NCI-H2171 treated with DMSO at 0.1 percent for 48 hours (cell line): Measurements from ENCODE around the gene EFNB2.

Experiments used
- DNase-seq: peaks from one replicate; lab custom pipeline; 2025; lab: John Stamatoyannopoulos, UW

Gene EFNB2

GRCh38 chr13:106525865-106526264 is 9.6 kb downstream of the EFNB2 start:
- DNase-seq = no peak

GRCh38 chr13:106524108-106524507 is 11.4 kb downstream of the EFNB2 start:
- DNase-seq = no peak

- DNase-seq = peak; percentile 96
These were observed 11.9 kb downstream of the EFNB2 start for GRCh38 chr13:106523576-106523975.

- DNase-seq = no peak
These were observed 12.4 kb downstream of the EFNB2 start for GRCh38 chr13:106522898-106523525.

GRCh38 chr13:106522112-106522705 is 13.3 kb downstream of the EFNB2 start:
- DNase-seq = peak; percentile 58

- peak; percentile 39 for DNase-seq
These were observed 14.2 kb downstream of the EFNB2 start for GRCh38 chr13:106521095-106521799.

- DNase-seq = peak; percentile 17
These were observed 15.0 kb downstream of the EFNB2 start for GRCh38 chr13:106520251-106521054.

- DNase-seq = no peak
These were observed 16.9 kb downstream of the EFNB2 start for GRCh38 chr13:106518512-106518911.

GRCh38 chr13:106517109-106517847 is 18.2 kb downstream of the EFNB2 start:
- no peak for DNase-seq

- DNase-seq = no peak
These were observed 19.7 kb downstream of the EFNB2 start for GRCh38 chr13:106515635-106516254.

GRCh38 chr13:106514928-106515634 is 20.4 kb downstream of the EFNB2 start:
- DNase-seq = no peak

- DNase-seq = no peak
These were observed 22.2 kb downstream of the EFNB2 start for GRCh38 chr13:106513025-106513983.

GRCh38 chr13:106507560-106508274 is 27.7 kb downstream of the EFNB2 start:
- DNase-seq = no peak

- no peak for DNase-seq
These were observed 29.2 kb downstream of the EFNB2 start for GRCh38 chr13:106506286-106506685.

GRCh38 chr13:106505732-106506131 is 29.7 kb downstream of the EFNB2 start:
- no peak for DNase-seq

GRCh38 chr13:106505295-106505694 is 30.2 kb downstream of the EFNB2 start:
- DNase-seq = no peak

- DNase-seq = no peak
These were observed 31.6 kb downstream of the EFNB2 start for GRCh38 chr13:106503730-106504453.

GRCh38 chr13:106503272-106503671 is 32.2 kb downstream of the EFNB2 start:
- no peak for DNase-seq
